ENCODE results near the gene EDIL3. TPM values are rescaled to one million over a fixed set of nuclear protein-coding genes. Genes with fewer than 3 reads are reported as not detected.
"Not testable (repeated sequence)": the region's sequence is repeated elsewhere in the genome, so short reads cannot be mapped to it uniquely, and the experiment has no call there.

Gene EDIL3
- total RNA-seq, 3 donors from 2014 or later = 4.3 to 7.2 (median 4.6) TPM

- H3K27ac ChIP-seq = no peak overlapping the region
- H3K36me3 ChIP-seq = no peaks in the 10 kb centered on the region
- intact Hi-C loops (cut with DNase I; ENCODE audit: low total_unique reads) = no loop called here
- H3K9me3 ChIP-seq = no peaks in the 10 kb centered on the region
- H3K27me3 ChIP-seq = no peaks in the 10 kb centered on the region
- H3K4me3 ChIP-seq = no peak overlapping the region
- no peak for TF ChIP-seq POLR2A (IDR thresholded peaks at IDR 0.05)
- no peak for TF ChIP-seq POLR2AphosphoS5 (IDR thresholded peaks at IDR 0.05)
- TF ChIP-seq, protein P1, sequence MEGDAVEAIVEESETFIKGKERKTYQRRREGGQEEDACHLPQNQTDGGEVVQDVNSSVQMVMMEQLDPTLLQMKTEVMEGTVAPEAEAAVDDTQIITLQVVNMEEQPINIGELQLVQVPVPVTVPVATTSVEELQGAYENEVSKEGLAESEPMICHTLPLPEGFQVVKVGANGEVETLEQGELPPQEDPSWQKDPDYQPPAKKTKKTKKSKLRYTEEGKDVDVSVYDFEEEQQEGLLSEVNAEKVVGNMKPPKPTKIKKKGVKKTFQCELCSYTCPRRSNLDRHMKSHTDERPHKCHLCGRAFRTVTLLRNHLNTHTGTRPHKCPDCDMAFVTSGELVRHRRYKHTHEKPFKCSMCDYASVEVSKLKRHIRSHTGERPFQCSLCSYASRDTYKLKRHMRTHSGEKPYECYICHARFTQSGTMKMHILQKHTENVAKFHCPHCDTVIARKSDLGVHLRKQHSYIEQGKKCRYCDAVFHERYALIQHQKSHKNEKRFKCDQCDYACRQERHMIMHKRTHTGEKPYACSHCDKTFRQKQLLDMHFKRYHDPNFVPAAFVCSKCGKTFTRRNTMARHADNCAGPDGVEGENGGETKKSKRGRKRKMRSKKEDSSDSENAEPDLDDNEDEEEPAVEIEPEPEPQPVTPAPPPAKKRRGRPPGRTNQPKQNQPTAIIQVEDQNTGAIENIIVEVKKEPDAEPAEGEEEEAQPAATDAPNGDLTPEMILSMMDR (IDR thresholded peaks at IDR 0.05) = no peak
- DNase-seq (ENCODE audit: low spot score in 2 of 2) = no peak
- H3K4me1 ChIP-seq = no peaks in the 10 kb centered on the region
These were observed 327.5 kb downstream of the EDIL3 start for GRCh38 chr5:84057211-84057610.

GRCh38 chr5:84045964-84046363 is 338.7 kb downstream of the EDIL3 start:
- no peak for DNase-seq (ENCODE audit: low spot score in 2 of 2)
- Histone ChIP-seq H3K27me3 (no peaks in the 10 kb centered on the region), H3K27ac (no peak overlapping the region), H3K9me3 (peaks cover 0 to 6% of the 10 kb centered on the region in 2 donors), H3K4me3 (no peak overlapping the region), H3K4me1 (no peaks in the 10 kb centered on the region), H3K36me3 (no peaks in the 10 kb centered on the region)
- intact Hi-C loops (cut with DNase I; ENCODE audit: low total_unique reads) = no loop called here
- TF ChIP-seq, protein P1 (IDR thresholded peaks at IDR 0.05) = no peak
- TF ChIP-seq POLR2A (IDR thresholded peaks at IDR 0.05) (no peak), POLR2AphosphoS5 (IDR thresholded peaks at IDR 0.05) (no peak)

- no peak overlapping the region for H3K4me3 ChIP-seq
- H3K36me3 ChIP-seq = no peaks in the 10 kb centered on the region
- DNase-seq (ENCODE audit: low spot score in 2 of 2) = no peak
- intact Hi-C loops (cut with DNase I; ENCODE audit: low total_unique reads) = no loop called here
- H3K4me1 ChIP-seq = no peaks in the 10 kb centered on the region
- no peak overlapping the region for H3K27ac ChIP-seq
- no peaks in the 10 kb centered on the region for H3K9me3 ChIP-seq
- no peaks in the 10 kb centered on the region for H3K27me3 ChIP-seq
- TF ChIP-seq, protein P1 (IDR thresholded peaks at IDR 0.05) = no peak
- TF ChIP-seq POLR2A (IDR thresholded peaks at IDR 0.05) = no peak
- no peak for TF ChIP-seq POLR2AphosphoS5 (IDR thresholded peaks at IDR 0.05)
These were observed 347.8 kb downstream of the EDIL3 start for GRCh38 chr5:84036842-84037241.

- H3K9me3 ChIP-seq = no peaks in the 10 kb centered on the region
- no peaks in the 10 kb centered on the region for H3K27me3 ChIP-seq
- H3K36me3 ChIP-seq = no peaks in the 10 kb centered on the region
- TF ChIP-seq POLR2AphosphoS5 (IDR thresholded peaks at IDR 0.05) (no peak), POLR2A (IDR thresholded peaks at IDR 0.05) (no peak)
- TF ChIP-seq, protein P1 (IDR thresholded peaks at IDR 0.05) = no peak
- no peak for DNase-seq (ENCODE audit: low spot score in 2 of 2)
- intact Hi-C loops (cut with DNase I; ENCODE audit: low total_unique reads) = no loop called here
- H3K4me3 ChIP-seq = no peak overlapping the region
- H3K4me1 ChIP-seq = no peaks in the 10 kb centered on the region
- H3K27ac ChIP-seq = no peak overlapping the region
These were observed 352.4 kb downstream of the EDIL3 start for GRCh38 chr5:84032324-84032723.

GRCh38 chr5:84028093-84028492 is 356.6 kb downstream of the EDIL3 start:
- H3K4me1 ChIP-seq = no peaks in the 10 kb centered on the region
- TF ChIP-seq, protein P1 (IDR thresholded peaks at IDR 0.05) = no peak
- TF ChIP-seq POLR2AphosphoS5 (IDR thresholded peaks at IDR 0.05) (no peak), POLR2A (IDR thresholded peaks at IDR 0.05) (no peak)
- no peaks in the 10 kb centered on the region for H3K9me3 ChIP-seq
- no peak overlapping the region for H3K4me3 ChIP-seq
- no peak overlapping the region for H3K27ac ChIP-seq
- H3K27me3 ChIP-seq = no peaks in the 10 kb centered on the region
- no peaks in the 10 kb centered on the region for H3K36me3 ChIP-seq
- intact Hi-C loops (cut with DNase I; ENCODE audit: low total_unique reads) = no loop called here
- no peak for DNase-seq (ENCODE audit: low spot score in 2 of 2)

GRCh38 chr5:84018521-84018920 is 366.2 kb downstream of the EDIL3 start:
- H3K27me3 ChIP-seq; H3K36me3 ChIP-seq; H3K27ac ChIP-seq; intact Hi-C loops (cut with DNase I; ENCODE audit: low total_unique reads); H3K9me3 ChIP-seq; DNase-seq (ENCODE audit: low spot score in 2 of 2); H3K4me3 ChIP-seq; H3K4me1 ChIP-seq: not testable (repeated sequence)

All from breast epithelium (tissue), 4 donors.